SK-N-SH treated with all-trans-retinoic acid at 6 μM for 48 hours (cell line): Measurements from ENCODE around the gene FGF11.

Source experiments
- ATAC-seq: fragments of 200-7000 bp; cut with Tn5 transposase; 3 replicates; pipeline ENCODE4 v1.9.1; 2020; ENCODE audit warnings: mild to moderate bottlenecking, moderate library complexity
- ARNTL ChIP-seq: fragments of 450-650 bp; formaldehyde crosslinking; IDR thresholded peaks from 2 replicates; pipeline ENCODE4 v1.5.0; 2020; ENCODE audit warnings: low read depth, mild to moderate bottlenecking, moderate library complexity, borderline replicate concordance
- BACH2 ChIP-seq: fragments of 250-450 bp; sonication (Bioruptor Pico); IDR thresholded peaks from 2 replicates; pipeline ENCODE4 v1.9.0; 2021; ENCODE audit warnings: mild to moderate bottlenecking, borderline replicate concordance
- CREB5 ChIP-seq: fragments of 250-450 bp; sonication (Bioruptor Pico); IDR thresholded peaks from 2 replicates; pipeline ENCODE4 v1.5.1; 2020; ENCODE audit warnings: low read depth, mild to moderate bottlenecking, moderate library complexity
- CSDC2 ChIP-seq: fragments of 250-450 bp; sonication (Bioruptor Pico); IDR thresholded peaks from 2 replicates; pipeline ENCODE4 v1.5.0; 2020; ENCODE audit warnings: mild to moderate bottlenecking, moderate library complexity
- CSRNP3 ChIP-seq: fragments of 250-450 bp; sonication (Bioruptor Pico); IDR thresholded peaks from 2 replicates; pipeline ENCODE4 v1.5.1; 2021; ENCODE audit warnings: mild to moderate bottlenecking, moderate library complexity
- ESRRG ChIP-seq: fragments of 250-450 bp; sonication (Bioruptor Pico); IDR thresholded peaks from 2 replicates; pipeline ENCODE4 v1.6.1; 2021; ENCODE audit warnings: mild to moderate bottlenecking
- GLIS3 ChIP-seq: fragments of 250-450 bp; sonication (Bioruptor Pico); IDR thresholded peaks from 2 replicates; pipeline ENCODE4 v1.5.0; 2020; ENCODE audit warnings: mild to moderate bottlenecking, moderate library complexity
- ISL1 ChIP-seq: fragments of 250-450 bp; sonication (Bioruptor Pico); IDR thresholded peaks from 2 replicates; pipeline ENCODE4 v2.1.2; 2022; ENCODE audit warnings: mild to moderate bottlenecking, moderate library complexity
- OSR1 ChIP-seq: fragments of 250-450 bp; sonication (Bioruptor Pico); IDR thresholded peaks from 2 replicates; pipeline ENCODE4 v1.8.0; 2022; ENCODE audit warnings: moderate library complexity, mild to moderate bottlenecking, inconsistent platforms
- PATZ1 ChIP-seq: fragments of 250-450 bp; sonication (Bioruptor Pico); IDR thresholded peaks from 2 replicates; pipeline ENCODE4 v1.8.0; 2020; ENCODE audit warnings: mild to moderate bottlenecking, moderate library complexity, borderline replicate concordance
- POU6F1 ChIP-seq: fragments of 250-450 bp; sonication (Bioruptor Pico); IDR thresholded peaks from 2 replicates; pipeline ENCODE4 v1.8.0; 2021; ENCODE audit warnings: low read depth, mild to moderate bottlenecking, moderate library complexity, borderline replicate concordance
- PPARA ChIP-seq: fragments of 250-450 bp; sonication (Bioruptor Pico); IDR thresholded peaks from 2 replicates; pipeline ENCODE4 v1.5.0; 2020; ENCODE audit warnings: mild to moderate bottlenecking, borderline replicate concordance
- RARB ChIP-seq: fragments of 250-450 bp; sonication (Bioruptor Pico); IDR thresholded peaks from 2 replicates; pipeline ENCODE4 v1.8.0; 2021; ENCODE audit warnings: mild to moderate bottlenecking, moderate library complexity
- SNAI2 ChIP-seq: fragments of 250-450 bp; sonication (Bioruptor Pico); IDR thresholded peaks from 2 replicates; pipeline ENCODE4 v1.5.0; 2020; ENCODE audit warnings: mild to moderate bottlenecking, moderate library complexity
- TCF4 ChIP-seq: fragments of 250-450 bp; sonication (Bioruptor Pico); IDR thresholded peaks from 2 replicates; pipeline ENCODE4 v1.8.0; 2021; ENCODE audit warnings: mild to moderate bottlenecking, moderate library complexity, borderline replicate concordance
- TOX ChIP-seq: fragments of 250-450 bp; sonication (Bioruptor Pico); IDR thresholded peaks from 2 replicates; pipeline ENCODE4 v1.8.0; 2021; ENCODE audit warnings: mild to moderate bottlenecking, moderate library complexity, borderline replicate concordance
- TSHZ2 ChIP-seq: fragments of 250-450 bp; sonication (Bioruptor Pico); IDR thresholded peaks from 2 replicates; pipeline ENCODE4 v1.5.0; 2020; ENCODE audit warnings: mild to moderate bottlenecking, moderate library complexity
- ZC3H10 ChIP-seq: fragments of 250-450 bp; sonication (Bioruptor Pico); IDR thresholded peaks from 2 replicates; pipeline ENCODE4 v1.5.1; 2021; ENCODE audit warnings: mild to moderate bottlenecking, moderate library complexity
- ZFP3 ChIP-seq: fragments of 250-450 bp; sonication (Bioruptor Pico); IDR thresholded peaks from 2 replicates; pipeline ENCODE4 v1.5.0; 2020; ENCODE audit warnings: mild to moderate bottlenecking, moderate library complexity
- ZFP30 ChIP-seq: fragments of 450-650 bp; formaldehyde crosslinking; IDR thresholded peaks from 2 replicates; pipeline ENCODE4 v1.5.0; 2022; ENCODE audit warnings: mild to moderate bottlenecking, moderate library complexity
- ZNF565 ChIP-seq: fragments of 450-650 bp; formaldehyde crosslinking; conservative IDR thresholded peaks from 2 replicates; pipeline ENCODE4 v1.5.0; 2020; ENCODE audit warnings: low read depth, mild to moderate bottlenecking, moderate library complexity
- ZNF70 ChIP-seq: fragments of 450-650 bp; formaldehyde crosslinking; IDR thresholded peaks from 2 replicates; pipeline ENCODE4 v1.5.0; 2020; ENCODE audit warnings: mild to moderate bottlenecking, moderate library complexity
- ZNF8 ChIP-seq: fragments of 450-650 bp; formaldehyde crosslinking; IDR thresholded peaks from 2 replicates; pipeline ENCODE4 v1.5.0; 2020; ENCODE audit warnings: mild to moderate bottlenecking, moderate library complexity

Gene FGF11

GRCh38 chr17:7417056-7417655, 22.2 kb upstream of the FGF11 start:
- no peak for ATAC-seq
- TF ChIP-seq POU6F1 (CRISPR knock-in tag) (no peak), CSDC2 (no peak), BACH2 (CRISPR knock-in tag) (no peak), GLIS3 (CRISPR knock-in tag) (no peak), ZNF8 (CRISPR knock-in tag) (no peak), ZC3H10 (CRISPR knock-in tag) (no peak), OSR1 (CRISPR knock-in tag) (no peak), PPARA (CRISPR knock-in tag) (no peak), ISL1 (CRISPR knock-in tag) (no peak), PATZ1 (CRISPR knock-in tag) (no peak), ARNTL (CRISPR knock-in tag) (no peak), ZNF565 (CRISPR knock-in tag) (no peak), TCF4 (CRISPR knock-in tag) (no peak), RARB (CRISPR knock-in tag) (no peak), TSHZ2 (CRISPR knock-in tag) (no peak), CSRNP3 (no peak), ESRRG (CRISPR knock-in tag) (no peak), ZFP30 (CRISPR knock-in tag) (no peak), SNAI2 (no peak), ZNF70 (CRISPR knock-in tag) (no peak)
- TF ChIP-seq, all 23 proteins: peak for 0

GRCh38 chr17:7418472-7419152, 20.7 kb upstream of the FGF11 start:
- ATAC-seq = no peak
- TF ChIP-seq ARNTL (CRISPR knock-in tag) (no peak), TSHZ2 (CRISPR knock-in tag) (no peak), CREB5 (CRISPR knock-in tag) (no peak), OSR1 (CRISPR knock-in tag) (no peak), PPARA (CRISPR knock-in tag) (no peak), ZC3H10 (CRISPR knock-in tag) (no peak), ZFP30 (CRISPR knock-in tag) (no peak), POU6F1 (CRISPR knock-in tag) (no peak), GLIS3 (CRISPR knock-in tag) (no peak), ZNF8 (CRISPR knock-in tag) (no peak), TOX (CRISPR knock-in tag) (no peak), CSRNP3 (no peak), ZFP3 (CRISPR knock-in tag) (no peak), ISL1 (CRISPR knock-in tag) (no peak)
